A673 (cell line): ENCODE measurements around the gene SLC44A3.

Source experiments
- CTCF ChIP-seq: fragments of 300-800, 200-600 bp; sonication (generic); conservative IDR thresholded peaks from 2 replicates; pipeline ENCODE4 v1.5.1; 2017; ENCODE audit warnings: low read depth, mild to moderate bottlenecking, antibody characterized with exemption, low read length, moderate library complexity, mixed read lengths
- EZH2 ChIP-seq: fragments of 200-600 bp; sonication (generic); IDR thresholded peaks from 2 replicates; pipeline ENCODE4 v1.6.1; 2017; ENCODE audit warnings: borderline replicate concordance, low read depth, mild to moderate bottlenecking, mixed read lengths, antibody characterized with exemption, low read length; ENCODE audit not compliant: poor library complexity, severe bottlenecking

DNA sequence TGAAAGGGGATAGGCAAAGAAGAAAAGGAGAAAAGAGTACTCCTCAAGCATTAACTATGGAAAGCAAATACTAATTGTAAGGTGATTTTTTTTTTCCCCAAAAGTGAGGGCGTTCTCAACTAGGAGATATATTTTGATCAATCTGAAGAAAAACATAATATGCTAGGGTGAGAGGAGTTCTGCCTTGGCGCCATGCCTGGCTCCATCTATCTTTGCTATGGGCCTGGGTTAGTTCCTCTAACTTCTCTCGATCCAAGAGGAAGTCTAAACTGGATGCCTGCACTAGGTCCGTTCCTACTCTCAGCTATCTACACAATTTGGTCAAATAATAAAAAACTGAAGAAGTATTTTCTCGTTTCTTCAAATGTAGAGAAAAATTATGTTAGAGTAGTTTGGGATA, 86.2 kb downstream of the SLC44A3 start:
- no peak for TF ChIP-seq EZH2
- no peak for TF ChIP-seq CTCF
